HG03520 (cell line): Measurements from ENCODE around the gene CD276.

ENCODE experiments used
- ATAC-seq: cut with Tn5 transposase; IDR thresholded peaks from one replicate; pipeline ENCODE4 v1.9.1; 2021; ENCODE audit warnings: mild to moderate bottlenecking, moderate library complexity; ENCODE audit not compliant: unreplicated experiment

The CD276 gene

DNA sequence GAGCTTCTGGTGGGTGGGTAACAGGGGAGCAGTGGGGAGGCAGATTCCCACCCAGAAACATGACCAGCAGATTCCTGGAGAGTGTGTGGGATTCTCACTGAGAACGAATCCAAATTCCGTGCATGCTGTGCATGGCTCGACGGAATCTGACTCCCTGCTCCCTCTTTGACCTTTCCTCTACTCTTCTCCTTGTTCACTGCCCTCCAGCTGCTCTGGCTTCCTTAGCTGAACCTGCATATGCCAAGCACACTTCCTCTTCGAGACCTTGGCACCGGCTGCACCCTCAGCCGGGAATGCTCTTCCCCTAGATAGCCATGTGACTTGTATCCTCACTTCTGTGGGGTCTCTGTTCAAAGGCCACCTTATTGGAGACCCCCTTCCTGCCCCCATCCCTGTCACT, 62.7 kb downstream of the CD276 start:
- ATAC-seq: no peak

DNA sequence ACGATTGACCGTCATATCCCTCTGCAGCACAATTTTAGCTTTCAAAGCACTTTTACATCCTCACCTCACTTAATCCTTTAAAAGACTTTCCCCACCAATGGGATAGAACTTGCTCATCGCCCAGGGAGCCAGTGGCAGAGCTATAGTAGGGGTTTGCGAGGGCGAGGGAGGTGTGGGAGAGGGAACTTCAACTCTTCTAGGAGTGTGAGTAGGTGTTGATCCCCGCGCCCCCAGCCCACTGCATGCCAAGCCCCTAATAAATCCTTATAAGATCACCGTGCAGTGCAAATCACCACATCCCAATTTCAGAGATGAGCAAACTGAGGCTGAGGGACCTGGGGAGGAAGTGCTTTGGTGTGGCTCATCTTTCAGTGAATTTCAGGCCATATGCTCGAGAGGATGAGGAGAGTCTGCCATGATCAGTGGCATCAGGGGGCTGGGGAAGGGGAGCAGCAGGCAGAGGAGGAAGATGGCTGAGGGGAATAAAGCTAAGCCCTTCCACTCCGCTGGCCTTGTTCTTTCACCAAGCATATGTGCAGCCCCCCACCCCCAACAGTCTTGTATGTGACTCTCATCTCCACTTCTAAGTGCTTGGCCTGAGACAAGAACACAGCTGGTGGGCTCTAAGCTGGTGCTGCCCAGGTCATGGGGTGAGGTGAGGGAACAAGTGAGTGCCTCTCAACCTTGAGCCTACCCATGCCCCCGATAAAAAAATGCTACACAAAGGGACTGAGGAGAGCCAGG, 63.8 kb downstream of the CD276 start:
- ATAC-seq: no peak

DNA sequence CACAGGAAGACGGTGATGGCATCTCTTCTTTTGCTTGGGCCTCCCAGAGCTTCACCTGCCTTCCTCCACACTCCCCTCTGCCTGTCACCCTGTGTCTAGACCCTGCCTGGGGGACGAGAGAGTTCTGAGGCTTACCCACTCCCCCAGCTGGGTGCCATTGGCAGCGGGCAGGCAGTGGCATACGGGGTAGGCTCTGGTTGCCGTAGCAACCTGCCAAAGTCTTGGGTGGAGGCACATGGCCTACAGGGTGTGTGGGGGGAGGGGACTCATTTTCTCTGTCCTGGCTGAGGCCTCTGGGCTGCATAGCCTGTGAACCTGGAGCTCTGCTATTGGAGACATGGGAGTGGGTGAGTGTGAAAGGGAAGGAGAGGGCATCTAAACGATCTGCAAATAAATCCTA, 64.5 kb downstream of the CD276 start:
- ATAC-seq: no peak

- no peak for ATAC-seq
Measured at GRCh38 chr15:73749533-73749932, 65.3 kb downstream of the CD276 start.

GRCh38 chr15:73749971-73750370, 65.8 kb downstream of the CD276 start:
- no peak for ATAC-seq

DNA sequence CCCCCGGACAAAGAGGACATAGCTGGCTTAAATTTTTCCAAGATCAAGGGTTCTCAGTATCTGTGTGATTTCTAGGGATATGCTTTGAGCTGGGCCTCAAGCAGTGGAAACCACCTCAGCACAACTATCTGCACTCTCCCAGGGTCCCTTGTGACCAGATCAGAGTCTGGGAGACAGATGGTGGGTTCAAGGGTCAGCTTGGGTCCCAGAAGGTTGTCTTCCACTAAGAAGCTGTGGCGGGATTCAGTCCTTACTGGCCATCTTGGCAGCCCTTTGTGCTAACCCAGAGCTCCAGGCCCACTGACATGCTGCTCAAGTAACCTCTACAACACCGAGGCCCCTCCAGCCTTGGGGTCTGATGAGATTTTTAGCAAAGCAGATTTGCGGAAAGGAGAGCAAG, 66.3 kb downstream of the CD276 start:
- ATAC-seq: no peak

DNA sequence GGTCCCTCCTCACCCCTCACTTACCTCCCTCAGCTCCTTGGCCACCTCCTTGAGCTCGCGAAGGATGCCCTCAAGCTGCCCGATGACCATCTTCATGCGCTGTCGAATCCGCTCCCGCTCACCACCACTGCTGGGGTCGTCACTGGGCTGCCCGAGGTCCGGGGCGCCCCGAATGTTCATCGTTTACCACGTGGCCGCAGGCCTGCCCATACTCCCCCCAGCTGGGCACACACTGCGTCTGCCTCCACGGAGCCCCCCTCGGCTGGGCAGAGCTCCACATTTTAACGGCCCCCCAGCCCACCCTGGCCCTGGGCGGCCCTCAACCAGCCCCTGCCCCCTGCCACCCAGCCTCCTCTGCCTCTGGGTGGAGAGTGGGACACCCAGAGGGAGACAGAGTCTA, 66.8 kb downstream of the CD276 start:
- ATAC-seq: no peak

GRCh38 chr15:73751511-73751898, 67.3 kb downstream of the CD276 start:
- no peak for ATAC-seq

GRCh38 chr15:73751899-73752805, 68.0 kb downstream of the CD276 start:
- ATAC-seq: no peak

DNA sequence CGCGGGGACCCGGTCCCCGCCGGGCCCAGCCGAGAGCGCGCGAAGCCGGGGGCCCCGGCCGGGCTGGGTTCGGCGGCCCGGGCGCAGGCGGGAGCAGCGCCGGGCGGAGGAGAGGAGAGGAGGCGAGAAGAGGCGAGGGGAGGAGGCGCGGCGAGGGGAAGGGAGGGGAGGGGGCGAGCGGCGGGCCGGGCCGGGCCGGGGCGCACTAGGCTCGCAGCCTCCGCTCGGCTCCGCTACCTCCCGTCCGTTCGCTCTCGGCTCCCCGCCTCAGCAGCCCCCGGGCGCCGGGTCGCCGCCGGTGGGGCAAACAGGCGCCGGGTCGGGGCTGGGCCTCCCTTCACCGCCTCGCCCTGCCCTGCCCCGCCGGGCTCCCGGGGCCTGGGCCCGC, 68.6 kb downstream of the CD276 start:
- no peak for ATAC-seq

- no peak for ATAC-seq
Measured at GRCh38 chr15:73753250-73754130, 69.3 kb downstream of the CD276 start, which contains the start of gene INSYN1. Gene INSYN1, minus strand, starts transcription at chr15:73753351. Its CDS starts 2,221 bp downstream, at chr15:73751130.

DNA sequence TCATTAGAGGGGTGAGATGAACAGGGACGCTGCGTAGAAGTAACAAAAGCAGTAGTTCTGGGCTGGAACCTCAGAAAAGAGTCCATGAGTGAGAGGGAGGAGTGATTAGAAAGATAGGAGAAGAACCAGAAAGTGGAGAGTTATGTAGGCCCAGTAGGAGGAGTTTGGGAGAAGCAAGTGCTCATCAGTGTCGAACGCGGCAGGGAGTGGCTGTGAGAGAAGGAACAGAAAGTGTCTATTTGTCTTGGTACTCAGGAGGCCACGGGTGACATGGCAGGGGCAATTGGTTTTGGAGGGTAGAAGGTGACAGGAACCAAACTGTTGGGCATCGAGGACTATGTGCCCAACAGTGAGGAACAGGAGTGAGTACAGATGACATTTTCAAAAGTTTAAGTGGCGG, 70.3 kb downstream of the CD276 start:
- ATAC-seq: no peak

DNA sequence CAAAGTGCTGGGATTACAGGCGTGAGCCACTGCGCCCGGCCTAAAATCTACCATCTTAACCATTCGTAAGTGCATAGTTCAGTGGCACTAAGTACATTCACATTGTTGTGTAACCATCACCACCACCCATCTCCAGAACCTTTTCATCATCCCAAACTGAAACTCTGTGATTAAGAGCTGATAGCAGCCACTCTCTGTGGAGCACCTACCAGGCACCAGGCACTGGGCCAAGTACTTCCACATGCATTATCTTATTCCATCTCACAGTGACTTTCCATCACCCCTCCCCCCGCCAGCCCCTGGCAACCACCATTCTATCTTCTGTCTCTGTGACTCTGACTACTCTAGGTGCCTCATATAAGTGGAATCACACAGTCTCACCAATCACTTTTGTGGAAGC, 71.3 kb downstream of the CD276 start:
- no peak for ATAC-seq

DNA sequence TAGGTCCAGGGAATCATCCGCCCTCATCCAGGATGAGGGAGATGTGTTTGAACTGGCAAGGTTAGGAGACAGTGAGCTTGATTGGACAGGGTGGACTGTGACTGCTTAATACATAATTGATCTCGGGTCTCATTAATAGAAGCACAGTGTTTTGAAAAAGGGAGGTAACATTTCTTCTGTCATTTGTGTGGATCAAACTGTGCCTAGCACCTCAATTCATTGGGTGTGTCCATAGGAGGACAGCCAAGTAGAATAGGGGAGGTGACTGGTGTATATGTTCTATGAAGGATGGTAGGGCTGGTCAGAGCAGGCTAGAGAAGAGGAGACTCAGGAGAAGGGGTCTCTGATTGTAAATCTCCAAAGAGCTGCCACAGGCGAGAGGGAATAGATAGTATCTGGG, 71.8 kb downstream of the CD276 start:
- ATAC-seq: no peak

DNA sequence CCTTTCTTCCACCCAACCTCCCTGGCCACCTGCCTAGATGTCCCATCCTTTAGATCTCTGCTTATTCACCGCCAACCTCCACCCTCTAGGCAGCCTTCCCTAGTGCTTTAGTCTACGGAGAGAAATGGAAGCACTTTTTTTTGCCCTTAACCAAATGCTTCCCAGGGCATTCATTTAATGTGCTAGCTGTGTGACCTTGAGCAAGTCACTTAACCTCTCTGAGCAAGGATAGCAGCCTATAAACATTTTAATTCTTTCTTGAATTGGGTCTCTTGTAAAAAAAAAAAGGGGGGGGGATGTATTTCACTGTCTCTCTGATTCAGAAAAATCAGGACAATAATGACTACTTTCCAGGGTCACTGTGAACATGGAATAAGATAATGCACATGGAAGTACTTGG, 72.2 kb downstream of the CD276 start:
- no peak for ATAC-seq

DNA sequence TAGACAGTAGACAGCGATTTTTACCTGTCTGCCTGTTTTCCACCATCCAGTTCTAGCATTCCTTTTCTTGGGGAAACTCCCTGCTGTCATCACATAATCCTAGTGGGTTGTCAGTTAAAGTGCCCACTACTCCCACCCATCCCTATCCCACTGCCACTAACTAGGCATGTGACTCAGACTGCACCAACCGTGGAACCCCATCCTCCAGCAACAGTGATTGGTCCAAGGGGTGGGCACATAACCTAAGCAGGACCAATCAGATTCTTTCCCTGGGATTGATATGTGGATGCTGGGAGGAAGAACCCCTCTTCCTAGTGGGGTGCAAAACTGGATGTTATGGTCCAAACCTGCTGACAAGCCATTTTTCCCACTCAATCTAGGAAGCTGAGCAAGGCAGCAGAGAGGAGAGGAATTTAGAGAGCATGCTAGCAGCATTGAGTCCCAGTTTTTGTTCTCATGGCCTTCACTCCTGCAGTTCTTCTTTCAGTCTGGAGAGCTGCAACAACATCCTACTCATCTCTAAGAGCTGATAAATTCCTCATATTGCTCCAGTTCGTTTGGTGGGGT, 72.8 kb downstream of the CD276 start:
- ATAC-seq: no peak

GRCh38 chr15:73757571-73757970, 73.4 kb downstream of the CD276 start:
- no peak for ATAC-seq

GRCh38 chr15:73758461-73758860, 74.3 kb downstream of the CD276 start:
- ATAC-seq: no peak

DNA sequence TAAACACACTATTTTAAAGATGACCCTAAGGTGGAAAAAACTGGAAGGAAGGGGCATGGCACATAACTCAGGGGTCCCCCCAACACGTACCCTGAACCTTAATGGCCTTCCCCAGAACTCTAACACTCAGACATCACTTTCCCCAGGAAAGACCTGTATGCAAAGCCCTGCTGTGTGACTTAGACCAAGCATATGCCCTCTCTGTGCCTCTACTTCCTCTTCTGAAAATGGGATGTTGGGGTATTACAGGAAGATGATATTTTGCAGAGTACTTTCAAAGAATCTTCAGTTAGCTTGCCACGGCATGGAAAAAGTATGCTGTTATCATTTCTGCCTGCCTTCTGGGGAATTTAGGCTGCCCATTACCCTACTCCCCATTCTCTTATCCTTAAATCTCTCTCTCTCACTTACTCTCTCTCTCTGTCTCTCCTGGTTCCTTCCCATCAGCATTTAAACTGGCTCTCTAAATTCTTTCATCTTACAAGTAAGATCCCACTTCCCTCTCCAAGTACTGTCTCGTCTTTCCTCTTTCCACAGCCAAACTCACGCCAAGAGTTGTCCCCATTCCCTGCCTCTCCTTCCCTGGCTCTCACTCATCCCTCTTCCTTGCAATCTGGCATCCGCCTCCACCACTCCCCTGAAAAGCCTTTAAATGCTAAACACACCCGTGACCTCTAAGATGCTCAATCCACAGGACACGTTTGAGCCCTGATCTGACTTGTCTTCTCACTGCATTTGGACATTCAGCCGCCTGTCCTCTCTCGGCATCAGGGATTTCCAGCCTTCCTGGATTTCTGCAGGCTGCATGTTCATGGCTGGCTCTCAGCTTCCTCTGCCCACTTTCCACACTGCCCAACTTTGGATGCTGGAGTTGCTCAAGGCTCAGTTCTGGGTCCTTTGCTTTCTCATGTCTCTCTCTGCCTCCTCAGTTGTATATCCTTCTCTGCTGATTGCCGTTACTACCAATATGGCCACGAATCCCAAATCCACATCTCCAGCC, 76.4 kb downstream of the CD276 start:
- ATAC-seq: no peak

DNA sequence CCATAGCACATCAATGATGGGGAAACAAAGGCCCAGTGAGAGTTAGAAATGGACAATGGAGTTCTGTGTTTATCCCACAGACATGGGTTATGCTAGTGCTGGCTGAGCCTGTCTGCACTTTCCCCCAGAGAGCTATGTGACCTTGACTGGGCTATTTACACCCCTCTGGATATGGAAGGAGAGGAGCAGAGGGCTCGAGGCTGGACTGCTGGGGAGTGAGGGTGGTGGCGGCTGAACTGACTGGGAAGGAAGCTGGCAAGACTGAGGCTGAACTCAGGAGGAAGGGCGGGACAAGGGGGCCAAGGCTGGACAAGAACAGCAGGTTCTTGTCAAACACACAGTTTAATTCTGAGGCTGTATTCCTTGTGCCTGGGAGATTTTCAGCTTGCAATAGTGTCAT, 79.7 kb downstream of the CD276 start:
- no peak for ATAC-seq
